KG1 (cell line): Measurements from ENCODE around the gene ZC3H15.

ENCODE experiments used
- DNase-seq: peaks from one replicate; lab custom pipeline; 2025; lab: John Stamatoyannopoulos, UW

The ZC3H15 gene

GRCh38 chr2:186542002-186542401, 55.9 kb downstream of the ZC3H15 start:
- no peak for DNase-seq

DNA sequence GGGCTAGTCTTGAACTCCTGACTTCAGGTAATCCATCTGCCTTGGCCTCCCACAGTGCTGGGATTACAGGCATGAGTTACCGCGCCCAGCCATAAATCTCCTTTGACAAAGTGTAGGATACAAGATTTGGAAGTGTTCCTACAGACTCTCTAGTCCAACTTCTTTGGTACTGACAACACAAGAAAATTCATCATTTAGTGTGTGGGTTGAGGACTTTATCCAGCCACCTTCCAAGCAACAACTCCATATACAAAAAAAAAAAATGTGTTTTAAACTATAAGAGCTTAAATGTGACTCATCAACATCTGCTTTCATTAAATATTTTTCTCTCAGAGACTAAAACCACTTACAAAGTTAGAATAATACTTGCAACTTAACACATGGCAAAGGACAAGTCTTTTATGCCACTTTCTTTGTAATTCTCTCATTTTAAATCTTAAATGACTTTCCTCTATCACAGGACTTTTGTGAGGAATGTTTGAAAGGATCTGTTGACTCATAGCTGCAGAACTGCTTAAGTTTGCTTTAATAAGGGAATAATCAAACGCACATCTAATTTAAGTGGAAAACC, 57.6 kb downstream of the ZC3H15 start:
- DNase-seq, result no peak

DNA sequence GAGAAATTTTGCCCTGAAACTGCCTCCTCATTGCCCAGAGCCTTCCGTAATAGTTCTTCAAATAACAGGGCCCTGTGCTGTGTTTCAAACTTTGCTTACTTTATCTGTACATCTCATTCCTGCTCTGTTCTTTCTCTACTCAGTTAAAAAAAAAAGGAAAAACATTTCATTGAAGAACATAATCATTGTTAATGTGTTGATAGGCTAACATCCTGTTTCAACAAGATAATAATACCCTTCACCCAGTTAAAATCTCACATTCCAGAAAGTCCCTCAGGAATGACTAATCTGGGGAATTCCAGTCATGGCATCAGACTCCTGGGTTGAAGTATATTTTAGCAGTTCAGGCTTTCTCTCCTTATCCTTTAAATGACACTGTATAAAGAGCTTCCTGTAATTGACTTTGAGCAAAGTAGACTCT, 58.2 kb downstream of the ZC3H15 start:
- no peak for DNase-seq

DNA sequence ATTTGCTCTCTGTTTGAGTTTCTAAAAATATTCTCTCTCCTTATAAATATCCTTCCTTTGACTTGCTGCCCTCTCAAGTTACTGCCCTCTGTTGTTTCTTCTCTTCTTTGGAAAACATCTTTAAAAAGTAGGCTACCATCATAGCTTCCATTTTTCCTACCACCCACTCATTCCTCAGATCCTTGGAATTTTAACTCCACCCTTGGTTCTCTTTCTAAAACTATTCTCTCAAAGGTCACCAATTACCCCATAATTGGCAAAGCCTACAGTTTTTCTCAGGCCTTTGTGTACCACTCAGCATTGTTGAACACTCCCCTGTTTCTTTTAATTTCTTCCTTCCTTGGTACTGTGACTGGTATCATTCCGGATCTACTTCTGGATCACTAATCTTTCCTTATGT, 60.8 kb downstream of the ZC3H15 start:
- no peak for DNase-seq

DNA sequence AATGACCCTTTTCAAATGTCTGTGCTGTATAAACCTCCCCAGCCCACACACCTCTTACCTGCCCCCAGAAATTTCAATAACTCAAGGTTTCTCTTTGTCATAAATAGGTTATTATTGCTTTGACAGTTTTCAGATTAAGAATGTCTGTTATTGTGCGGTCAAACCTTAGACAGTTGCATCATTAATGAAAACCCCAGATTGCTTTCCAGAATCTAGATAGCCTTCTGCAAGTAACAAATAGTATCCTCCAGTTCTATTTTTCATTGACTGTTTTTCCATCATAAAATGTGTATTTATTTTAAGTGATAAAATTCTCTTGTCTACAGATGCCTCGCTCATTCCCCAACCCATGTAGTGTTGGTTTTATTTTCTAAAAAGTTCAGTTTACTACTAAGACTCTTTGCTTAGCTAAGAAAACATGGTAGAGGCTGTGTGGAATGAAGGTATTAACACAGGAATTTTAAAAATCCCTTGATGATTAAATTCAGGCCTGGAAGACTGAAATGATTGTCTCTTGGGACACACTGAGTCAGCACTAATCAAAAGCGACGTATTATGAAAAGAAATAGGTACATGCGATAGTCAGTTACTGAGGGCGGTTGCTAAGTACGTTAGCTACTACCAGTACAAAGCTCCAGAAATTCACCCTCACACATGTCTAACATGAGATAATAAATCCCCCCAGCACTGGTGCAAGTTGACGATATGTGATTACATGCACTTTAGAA, 65.4 kb downstream of the ZC3H15 start:
- DNase-seq, result no peak

GRCh38 chr2:186554429-186554828, 68.4 kb downstream of the ZC3H15 start:
- no peak for DNase-seq

- no peak for DNase-seq
Observed at GRCh38 chr2:186554850-186555671, 69.0 kb downstream of the ZC3H15 start.

DNA sequence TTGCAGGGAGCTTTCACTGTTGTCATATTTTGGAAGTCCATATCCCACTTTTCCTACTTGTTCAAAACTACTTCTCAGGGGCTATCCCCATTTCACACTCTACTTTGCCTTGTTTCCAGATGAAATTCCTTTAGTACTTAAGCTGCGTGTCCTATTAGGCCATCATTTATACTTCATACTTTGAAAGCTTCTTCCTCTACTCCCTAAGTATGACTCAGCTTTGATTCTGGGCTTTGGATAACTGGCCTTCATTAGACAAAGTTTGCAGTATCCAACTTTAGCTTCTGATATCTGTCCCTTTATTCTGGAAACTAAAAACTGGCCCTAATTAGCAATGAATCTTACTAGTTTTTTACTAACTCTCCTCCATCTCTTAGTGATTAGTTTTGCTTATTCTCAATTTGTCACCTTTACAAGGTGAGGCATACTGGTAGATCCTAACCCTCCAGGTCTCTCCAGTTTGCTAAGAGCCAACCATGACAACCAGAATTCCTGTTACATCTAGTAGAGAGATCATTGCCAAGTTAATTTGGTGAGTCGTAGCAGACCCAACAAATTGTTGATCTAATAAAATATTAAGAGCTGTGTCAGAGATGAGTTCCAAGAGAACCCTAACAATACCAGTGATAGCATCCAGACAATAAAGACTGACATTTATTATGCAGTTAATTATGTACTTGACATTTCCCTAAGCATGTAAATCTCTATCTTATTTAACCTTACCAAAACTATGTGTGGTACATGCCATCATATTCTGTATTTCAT, 72.6 kb downstream of the ZC3H15 start:
- DNase-seq, result no peak
